ENCODE results near the gene DIS3L.
A peak's percentile ranks its signal among the peaks of the same experiment; 100 is the strongest.
"Not testable (repeated sequence)": the region's sequence is repeated elsewhere in the genome, so short reads cannot be mapped to it uniquely, and the experiment has no call there.

The DIS3L gene

GRCh38 chr15:66310786-66311185 lies 17.4 kb downstream of the DIS3L start:
- DNase-seq (ENCODE audit: low spot score) = no peak

GRCh38 chr15:66312144-66312543 lies 18.8 kb downstream of the DIS3L start:
- no peak for DNase-seq (ENCODE audit: low spot score)

- no peak for DNase-seq (ENCODE audit: low spot score)
Measured at GRCh38 chr15:66323312-66323928, 30.1 kb downstream of the DIS3L start.

DNA sequence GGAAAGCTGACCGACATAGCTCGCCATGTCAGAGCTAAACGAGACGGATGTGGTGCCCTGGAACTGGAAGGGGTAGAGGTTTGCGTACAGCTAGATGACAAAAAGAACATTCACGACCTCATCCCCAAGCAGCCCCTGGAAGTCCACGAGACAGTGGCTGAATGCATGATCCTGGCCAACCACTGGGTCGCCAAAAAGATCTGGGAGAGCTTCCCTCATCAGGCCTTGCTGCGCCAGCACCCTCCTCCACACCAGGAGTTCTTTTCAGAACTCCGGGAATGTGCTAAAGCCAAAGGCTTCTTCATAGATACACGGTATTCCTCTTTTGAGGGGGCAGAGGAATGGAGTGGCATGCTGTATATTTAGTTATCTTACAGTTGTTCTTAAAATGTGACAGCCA lies 32.7 kb downstream of the DIS3L start:
- DNase-seq (ENCODE audit: low spot score) = no peak

DNA sequence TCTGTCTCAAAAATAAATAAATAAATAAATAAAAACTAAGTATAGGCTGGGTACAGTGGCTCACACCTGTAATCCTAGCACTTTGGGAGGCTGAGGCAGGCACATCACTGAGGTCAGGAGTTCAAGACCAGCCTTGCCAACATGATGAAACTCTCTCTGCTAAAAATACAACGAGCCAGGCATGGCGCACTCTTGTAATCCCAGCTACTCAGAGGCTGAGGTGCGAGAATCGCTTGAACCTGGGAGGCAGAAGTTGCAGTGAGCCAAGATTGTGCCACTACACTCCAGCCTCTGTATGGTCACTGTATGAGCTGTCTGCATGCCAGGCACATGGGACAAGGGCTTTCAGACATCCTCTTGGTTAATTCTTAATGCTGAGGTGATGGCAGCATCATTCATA lies 34.4 kb downstream of the DIS3L start:
- no peak for DNase-seq (ENCODE audit: low spot score)

- DNase-seq (ENCODE audit: low spot score) = no peak
Measured at GRCh38 chr15:66328771-66329170, 35.4 kb downstream of the DIS3L start.

- not testable (repeated sequence) for DNase-seq (ENCODE audit: low spot score)
Measured at GRCh38 chr15:66348530-66348929, 55.2 kb downstream of the DIS3L start.

DNA sequence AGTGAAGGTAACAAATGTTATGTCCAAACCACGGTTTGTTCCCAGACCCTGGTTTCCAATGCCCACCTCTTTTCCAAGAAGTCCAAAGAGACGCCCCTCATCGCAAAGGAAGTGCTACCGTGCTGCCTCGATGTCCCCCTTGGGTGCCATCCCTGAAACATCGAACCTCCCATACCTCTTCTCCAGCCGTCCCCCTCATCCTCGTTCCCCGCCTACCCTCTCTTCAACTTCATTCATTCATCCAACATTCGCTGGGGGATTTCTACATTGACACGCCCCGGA lies 62.6 kb downstream of the DIS3L start:
- DNase-seq (ENCODE audit: low spot score) = no peak

GRCh38 chr15:66356359-66357236 lies 63.2 kb downstream of the DIS3L start, which contains the start of gene TIPIN:
TSS of gene TIPIN (minus strand) at chr15:66356685. CDS start at chr15:66352947, 3,738 bp downstream.
- peak; percentile 96 for DNase-seq (ENCODE audit: low spot score)

DNA sequence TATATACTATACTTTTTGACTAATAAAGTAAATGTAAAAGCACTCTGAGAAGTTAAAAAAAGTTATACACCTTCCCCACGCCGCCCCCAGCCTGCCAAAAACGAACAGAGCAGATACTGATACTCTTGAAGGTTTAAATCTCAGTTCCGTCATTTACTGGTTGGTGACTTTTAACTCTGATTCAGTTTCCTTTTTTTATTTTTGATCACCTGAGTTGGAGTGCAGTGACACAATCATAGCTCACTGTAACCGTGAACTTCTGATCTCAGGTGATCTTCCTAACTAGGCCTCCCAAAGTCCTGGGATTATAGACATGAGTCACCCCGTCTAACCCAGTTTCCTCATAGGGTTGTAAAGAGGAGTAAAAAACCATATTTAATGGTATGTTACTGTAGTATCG lies 66.4 kb downstream of the DIS3L start:
- DNase-seq (ENCODE audit: low spot score) = no peak

GRCh38 chr15:66361745-66362460 lies 68.5 kb downstream of the DIS3L start:
- DNase-seq (ENCODE audit: low spot score) = not testable (repeated sequence)

DNA sequence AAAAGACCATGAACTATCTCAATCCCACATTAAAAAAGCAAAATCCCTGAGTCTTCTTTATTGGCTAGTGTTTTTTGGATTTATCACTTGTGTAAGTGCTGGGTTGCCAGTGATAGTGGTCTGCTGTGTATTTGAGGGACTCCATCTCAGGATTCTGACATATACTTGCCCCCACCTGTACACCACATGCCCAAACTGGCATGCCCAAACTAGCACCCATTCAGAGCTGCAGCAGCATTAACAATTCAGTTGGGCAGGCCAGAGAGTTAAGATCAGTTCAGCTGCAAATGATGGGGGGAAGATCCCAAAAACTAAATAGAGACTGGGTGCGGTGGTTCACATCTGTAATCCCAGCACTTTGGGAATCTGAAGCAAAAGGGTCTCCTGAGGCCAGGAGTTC lies 69.4 kb downstream of the DIS3L start:
- no peak for DNase-seq (ENCODE audit: low spot score)

GRCh38 chr15:66364944-66365528 lies 71.7 kb downstream of the DIS3L start:
- DNase-seq (ENCODE audit: low spot score) = no peak

GRCh38 chr15:66369773-66370651 lies 76.6 kb downstream of the DIS3L start:
- DNase-seq (ENCODE audit: low spot score) = peak; percentile 25

DNA sequence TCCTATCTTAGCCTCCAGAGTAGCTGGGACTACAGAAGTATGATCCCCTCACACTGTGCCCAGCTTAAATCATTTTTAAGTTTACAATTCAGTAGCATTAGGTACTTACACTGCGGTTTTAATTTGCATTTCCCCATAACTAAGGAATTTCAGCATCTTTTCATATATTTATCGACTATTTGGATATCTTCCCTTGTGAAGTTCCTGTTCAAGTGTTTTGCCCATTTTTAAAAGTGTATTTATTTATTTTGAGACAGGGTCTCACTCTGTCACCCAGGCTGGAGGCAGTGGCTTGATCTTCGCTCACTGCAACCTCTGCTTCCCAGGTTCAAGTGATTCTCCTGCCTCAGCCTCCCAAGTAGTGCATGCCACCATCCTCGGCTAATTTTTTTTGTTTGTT lies 80.8 kb downstream of the DIS3L start:
- no peak for DNase-seq (ENCODE audit: low spot score)

GRCh38 chr15:66378814-66379430 lies 85.6 kb downstream of the DIS3L start:
- no peak for DNase-seq (ENCODE audit: low spot score)

DNA sequence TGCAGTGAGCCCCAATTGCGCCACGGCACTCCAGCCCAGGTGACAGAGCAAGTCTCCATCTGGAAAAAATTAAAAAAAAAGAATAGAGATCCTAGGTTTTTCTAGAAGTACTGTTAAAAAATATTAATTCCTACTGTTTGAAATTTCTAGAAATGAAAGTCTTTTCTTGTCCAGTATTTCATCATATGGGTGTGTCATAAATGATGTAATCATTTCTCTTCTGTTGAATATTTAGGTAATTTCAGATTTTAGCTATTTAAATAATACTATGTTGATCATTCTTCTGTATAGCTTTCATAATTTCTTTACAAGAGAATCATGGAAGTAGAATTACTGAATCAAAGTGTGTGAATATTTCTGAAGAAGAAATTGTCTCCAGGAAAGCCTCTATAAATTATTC lies 88.0 kb downstream of the DIS3L start:
- not testable (repeated sequence) for DNase-seq (ENCODE audit: low spot score)

All from CD4-positive, alpha-beta T cell treated with Interleukin-6 at 100 ng/mL for 8 hours (primary cell).